Right atrium auricular region (tissue), 2 donors: ENCODE measurements around the gene ITGB1. TPM values are rescaled to one million over a fixed set of nuclear protein-coding genes. Genes with fewer than 3 reads are reported as not detected.

Source experiments
- DNase-seq: peaks from one replicate; pipeline ENCODE4 v3.0.0-alpha.2; 2019; ENCODE audit warnings: low spot score
- H3K27ac ChIP-seq, 2 donors: fragments of 200-600 bp; sonication (generic); 1 replicate in 1 of 2; 2 replicates in 1 of 2; pipeline ENCODE4 v1.5.1; 2016 to 2019
- H3K27me3 ChIP-seq, 2 donors: fragments of 200-600 bp; sonication (generic); one replicate each; pipeline versions ENCODE4 v1.5.1 to v1.6.0; 2017 to 2019
- H3K36me3 ChIP-seq: fragments of 200-600 bp; sonication (generic); one replicate; pipeline ENCODE4 v1.5.1; 2016
- H3K4me1 ChIP-seq, 2 donors: fragments of 200-600 bp; sonication (generic); one replicate each; pipeline versions ENCODE4 v1.5.1 to v1.6.0; 2017 to 2019
- H3K4me3 ChIP-seq, 2 donors: fragments of 200-600 bp; sonication (generic); 1 replicate in 1 of 2; 2 replicates in 1 of 2; pipeline ENCODE4 v1.5.1; 2017 to 2019; ENCODE audit warnings: mild to moderate bottlenecking in 1 of 2, moderate library complexity in 1 of 2
- H3K9me3 ChIP-seq, 2 donors: fragments of 200-600 bp; sonication (generic); one replicate each; pipeline ENCODE4 v1.5.1; 2019
- CTCF ChIP-seq, 2 donors: fragments of 200-600 bp; sonication (generic); IDR thresholded peaks; one replicate each; pipeline ENCODE4 v1.5.1; 2019; ENCODE audit warnings: antibody characterized with exemption in 2 of 2
- total RNA-seq, 2 donors: library from RNA; depleted of rRNA; stranded (reverse); fragments of >200 nt; gene quantifications; one replicate each; pipeline ENCODE4 v1.1.0, GENCODE V29; 2016

The ITGB1 gene
- total RNA-seq, 2 donors from 2014 or later, result 454 to 1,054 TPM

GRCh38 chr10:32951111-32951510 is 6.9 kb downstream of the ITGB1 start:
- H3K4me3 ChIP-seq, result no peak overlapping the region
- DNase-seq, result no peak
- no peaks in the 10 kb centered on the region for H3K27me3 ChIP-seq
- H3K27ac ChIP-seq, result no peak overlapping the region
- no peak for TF ChIP-seq CTCF (IDR thresholded peaks at IDR 0.05)
- peaks cover 0 to 82% of the 10 kb centered on the region in 2 donors for H3K4me1 ChIP-seq
- no peaks in the 10 kb centered on the region for H3K9me3 ChIP-seq
- H3K36me3 ChIP-seq, result no peaks in the 10 kb centered on the region

GRCh38 chr10:32950591-32951108 is 7.4 kb downstream of the ITGB1 start:
- Histone ChIP-seq H3K9me3 (no peaks in the 10 kb centered on the region), H3K27ac (no peak overlapping the region), H3K27me3 (no peaks in the 10 kb centered on the region), H3K4me1 (peaks cover 0 to 78% of the 10 kb centered on the region in 2 donors), H3K36me3 (no peaks in the 10 kb centered on the region), H3K4me3 (no peak overlapping the region)
- DNase-seq, result no peak
- TF ChIP-seq CTCF (IDR thresholded peaks at IDR 0.05), result no peak

GRCh38 chr10:32949221-32949678 is 8.8 kb downstream of the ITGB1 start:
- DNase-seq, result no peak
- Histone ChIP-seq H3K4me1 (peaks cover 0 to 70% of the 10 kb centered on the region in 2 donors), H3K27me3 (no peaks in the 10 kb centered on the region), H3K36me3 (no peaks in the 10 kb centered on the region), H3K9me3 (no peaks in the 10 kb centered on the region), H3K27ac (no peak overlapping the region), H3K4me3 (no peak overlapping the region)
- no peak for TF ChIP-seq CTCF (IDR thresholded peaks at IDR 0.05)

GRCh38 chr10:32948451-32948850 is 9.6 kb downstream of the ITGB1 start:
- H3K4me3 ChIP-seq, result no peak overlapping the region
- no peak for TF ChIP-seq CTCF (IDR thresholded peaks at IDR 0.05)
- H3K27ac ChIP-seq, result no peak overlapping the region
- H3K36me3 ChIP-seq, result no peaks in the 10 kb centered on the region
- no peaks in the 10 kb centered on the region for H3K27me3 ChIP-seq
- no peaks in the 10 kb centered on the region for H3K9me3 ChIP-seq
- peaks cover 0 to 70% of the 10 kb centered on the region in 2 donors for H3K4me1 ChIP-seq
- no peak for DNase-seq

GRCh38 chr10:32947586-32947985 is 10.4 kb downstream of the ITGB1 start:
- no peaks in the 10 kb centered on the region for H3K36me3 ChIP-seq
- peaks cover 0 to 70% of the 10 kb centered on the region in 2 donors for H3K4me1 ChIP-seq
- no peak for DNase-seq
- no peaks in the 10 kb centered on the region for H3K27me3 ChIP-seq
- no peaks in the 10 kb centered on the region for H3K9me3 ChIP-seq
- no peak for TF ChIP-seq CTCF (IDR thresholded peaks at IDR 0.05)
- no peak overlapping the region for H3K4me3 ChIP-seq
- no peak overlapping the region for H3K27ac ChIP-seq

GRCh38 chr10:32946108-32946507 is 11.9 kb downstream of the ITGB1 start:
- no peaks in the 10 kb centered on the region for H3K9me3 ChIP-seq
- no peak for DNase-seq
- no peaks in the 10 kb centered on the region for H3K36me3 ChIP-seq
- no peaks in the 10 kb centered on the region for H3K27me3 ChIP-seq
- TF ChIP-seq CTCF (IDR thresholded peaks at IDR 0.05), result no peak
- no peak overlapping the region for H3K4me3 ChIP-seq
- H3K4me1 ChIP-seq, result peaks cover 0 to 72% of the 10 kb centered on the region in 2 donors
- H3K27ac ChIP-seq, result no peak overlapping the region
